ENCODE measurements around the gene NFS1. TPM values are rescaled to one million over a fixed set of nuclear protein-coding genes. Genes with fewer than 3 reads are reported as not detected.

NFS1 gene
- total RNA-seq, 4 donors from 2014 or later: 39.6 to 48.4 (median 44.0) TPM

DNA sequence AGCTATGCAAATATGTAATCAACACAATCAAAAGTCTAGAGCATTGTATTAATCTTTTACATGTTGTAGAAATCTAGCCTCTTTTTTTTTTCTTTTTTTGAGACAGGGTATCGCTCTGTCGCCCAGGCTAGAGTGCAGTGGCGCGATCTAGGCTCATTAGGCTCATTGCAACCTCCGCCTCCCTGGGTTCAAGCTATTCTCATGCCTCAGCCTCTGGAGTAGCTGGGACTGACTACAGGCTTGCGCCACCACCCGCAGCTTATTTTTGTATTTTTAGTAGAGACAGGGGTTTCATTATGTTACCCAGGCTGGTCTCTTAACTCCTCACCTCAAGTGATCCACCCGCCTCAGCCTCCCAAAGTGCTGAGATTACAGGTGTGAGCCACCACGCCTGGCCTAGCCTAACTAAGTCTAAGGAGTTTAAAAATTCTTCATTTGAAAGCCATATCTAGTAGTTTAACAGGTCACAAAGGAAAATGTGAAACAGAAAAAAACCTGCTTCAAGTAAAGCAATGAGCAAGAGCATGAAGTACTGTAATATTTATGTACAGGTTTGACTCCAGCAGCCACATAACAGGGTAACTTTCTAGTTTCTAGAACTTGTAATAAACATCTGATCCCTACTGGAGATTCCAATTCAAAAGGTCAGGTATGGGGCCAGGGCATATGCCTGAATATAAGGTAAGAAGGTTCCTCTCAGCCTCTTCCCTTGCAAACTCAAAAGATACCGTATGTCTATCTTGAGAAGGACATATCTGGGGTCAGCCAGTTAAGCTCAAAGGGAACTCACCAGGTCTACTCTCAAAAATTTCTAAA lies 38.8 kb downstream of the NFS1 start:
- no peak for DNase-seq (ENCODE audit: low spot score in 2 of 2)
- TF ChIP-seq POLR2A (IDR thresholded peaks at IDR 0.05): no peak
- TF ChIP-seq, protein P1, sequence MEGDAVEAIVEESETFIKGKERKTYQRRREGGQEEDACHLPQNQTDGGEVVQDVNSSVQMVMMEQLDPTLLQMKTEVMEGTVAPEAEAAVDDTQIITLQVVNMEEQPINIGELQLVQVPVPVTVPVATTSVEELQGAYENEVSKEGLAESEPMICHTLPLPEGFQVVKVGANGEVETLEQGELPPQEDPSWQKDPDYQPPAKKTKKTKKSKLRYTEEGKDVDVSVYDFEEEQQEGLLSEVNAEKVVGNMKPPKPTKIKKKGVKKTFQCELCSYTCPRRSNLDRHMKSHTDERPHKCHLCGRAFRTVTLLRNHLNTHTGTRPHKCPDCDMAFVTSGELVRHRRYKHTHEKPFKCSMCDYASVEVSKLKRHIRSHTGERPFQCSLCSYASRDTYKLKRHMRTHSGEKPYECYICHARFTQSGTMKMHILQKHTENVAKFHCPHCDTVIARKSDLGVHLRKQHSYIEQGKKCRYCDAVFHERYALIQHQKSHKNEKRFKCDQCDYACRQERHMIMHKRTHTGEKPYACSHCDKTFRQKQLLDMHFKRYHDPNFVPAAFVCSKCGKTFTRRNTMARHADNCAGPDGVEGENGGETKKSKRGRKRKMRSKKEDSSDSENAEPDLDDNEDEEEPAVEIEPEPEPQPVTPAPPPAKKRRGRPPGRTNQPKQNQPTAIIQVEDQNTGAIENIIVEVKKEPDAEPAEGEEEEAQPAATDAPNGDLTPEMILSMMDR (IDR thresholded peaks at IDR 0.05): no peak
- intact Hi-C loops (cut with DNase I; ENCODE audit: low total_unique reads): no loop called here
- WGBS, 2 donors: 93 to 97% methylated on average over 10 of the region's 10 CpGs
- no peak overlapping the region for H3K4me3 ChIP-seq (ENCODE audit: low read depth, poor library complexity, severe bottlenecking)

DNA sequence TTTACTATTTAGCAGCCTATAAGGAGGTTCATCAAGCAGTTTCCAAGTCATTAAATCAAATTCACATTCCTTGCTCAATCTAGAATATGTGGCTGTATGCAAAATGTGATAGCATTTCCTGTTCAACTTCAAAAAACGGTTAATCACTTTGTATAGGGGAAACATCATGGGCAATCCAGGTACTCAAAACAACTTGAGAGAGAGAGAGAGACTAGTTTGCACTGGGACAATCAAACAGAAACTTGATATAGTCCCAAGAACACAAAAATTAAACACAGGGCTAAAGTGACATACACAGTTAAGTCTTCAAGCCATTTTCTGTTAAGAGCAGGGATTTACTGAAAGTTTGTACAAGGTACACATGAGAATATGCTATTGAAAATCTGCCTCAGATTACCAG lies 41.9 kb downstream of the NFS1 start:
- no peak overlapping the region for H3K4me3 ChIP-seq (ENCODE audit: low read depth, poor library complexity, severe bottlenecking)
- intact Hi-C loops (cut with DNase I; ENCODE audit: low total_unique reads): no loop called here
- TF ChIP-seq, protein P1 (IDR thresholded peaks at IDR 0.05): no peak
- TF ChIP-seq POLR2A (IDR thresholded peaks at IDR 0.05): no peak
- WGBS, 2 donors: 30 to 32% methylated on average over 1 of the region's 1 CpG
- DNase-seq (ENCODE audit: low spot score in 2 of 2): no peak

DNA sequence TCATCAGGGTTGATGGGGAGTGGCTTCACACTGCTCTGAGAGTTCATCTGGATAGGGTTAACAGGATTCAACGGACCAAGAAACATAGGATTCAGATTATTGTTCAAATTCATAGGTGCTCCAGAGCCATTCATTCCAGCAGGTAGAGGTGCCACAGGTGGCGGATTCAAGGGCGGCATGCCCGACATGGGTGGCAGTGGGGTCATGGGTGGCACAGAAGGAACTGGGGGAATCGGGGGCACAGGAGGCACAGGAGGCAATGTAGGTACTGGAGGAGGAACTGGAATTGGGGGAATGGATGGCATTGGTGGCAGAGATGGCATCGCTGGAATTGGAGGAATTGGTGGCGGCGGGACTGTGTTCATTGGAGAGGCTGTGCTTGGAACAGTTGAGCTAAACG lies 44.7 kb downstream of the NFS1 start:
- whole genome bisulfite sequencing, 2 donors: 94% methylated on average over 9 of the region's 9 CpGs
- DNase-seq (ENCODE audit: low spot score in 2 of 2): no peak
- H3K4me3 ChIP-seq (ENCODE audit: low read depth, poor library complexity, severe bottlenecking): no peak overlapping the region
- intact Hi-C loops (cut with DNase I; ENCODE audit: low total_unique reads): no loop called here
- no peak for TF ChIP-seq POLR2A (IDR thresholded peaks at IDR 0.05)
- TF ChIP-seq, protein P1 (IDR thresholded peaks at IDR 0.05): no peak

DNA sequence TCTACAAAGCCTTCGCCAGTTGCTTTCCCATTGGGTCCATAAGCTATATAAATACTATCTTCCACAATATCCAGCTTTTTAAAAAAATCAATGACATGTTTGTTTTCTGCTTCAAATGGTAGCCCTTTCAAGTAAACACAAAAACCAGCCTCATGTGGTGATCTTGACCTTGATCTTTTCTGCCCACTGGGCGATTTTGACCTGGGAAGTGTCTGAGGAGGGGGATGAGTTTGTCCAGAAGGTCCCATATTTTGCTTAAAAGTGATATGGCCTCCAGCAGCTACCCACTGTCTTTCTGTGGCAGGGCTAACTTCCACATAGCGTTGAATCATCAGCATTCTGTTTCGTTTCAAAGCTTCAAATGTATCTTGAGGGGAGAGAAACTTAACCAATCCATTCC lies 45.3 kb downstream of the NFS1 start:
- H3K4me3 ChIP-seq (ENCODE audit: low read depth, poor library complexity, severe bottlenecking): no peak overlapping the region
- no peak for TF ChIP-seq POLR2A (IDR thresholded peaks at IDR 0.05)
- TF ChIP-seq, protein P1 (IDR thresholded peaks at IDR 0.05): no peak
- no peak for DNase-seq (ENCODE audit: low spot score in 2 of 2)
- intact Hi-C loops (cut with DNase I; ENCODE audit: low total_unique reads): no loop called here
- WGBS, 2 donors: 86 to 94% methylated on average over 4 of the region's 4 CpGs

DNA sequence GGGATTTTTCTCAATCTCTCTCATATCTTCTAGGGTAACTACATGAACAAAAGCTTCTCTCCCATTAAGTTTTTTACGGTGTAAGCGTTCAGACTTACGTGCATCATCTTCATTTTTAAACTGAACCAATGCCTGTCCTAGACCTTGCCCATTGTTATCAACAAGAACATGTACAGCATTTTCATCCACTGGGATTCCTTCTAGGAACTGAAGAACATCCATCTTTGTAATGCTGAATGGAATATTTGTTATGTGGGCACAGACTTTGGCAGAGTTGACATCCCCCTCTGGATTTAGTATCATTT lies 45.8 kb downstream of the NFS1 start:
- intact Hi-C loops (cut with DNase I; ENCODE audit: low total_unique reads): no loop called here
- H3K4me3 ChIP-seq (ENCODE audit: low read depth, poor library complexity, severe bottlenecking): no peak overlapping the region
- DNase-seq (ENCODE audit: low spot score in 2 of 2): no peak
- TF ChIP-seq, protein P1 (IDR thresholded peaks at IDR 0.05): no peak
- no peak for TF ChIP-seq POLR2A (IDR thresholded peaks at IDR 0.05)
- 98 to 100% methylated on average over 3 of the region's 3 CpGs for WGBS, 2 donors
